A673 (cell line): ENCODE measurements around the gene THBS3. TPM values are rescaled to one million over a fixed set of nuclear protein-coding genes. Genes with fewer than 3 reads are reported as not detected.
"Not testable (repeated sequence)": the region's sequence is repeated elsewhere in the genome, so short reads cannot be mapped to it uniquely, and the experiment has no call there.

Experiments used
- BruUV-seq: library from RNA; stranded (reverse); fragments of 400-500 nt; replicated peaks from 2 replicates; lab custom pipeline; 2021; lab: Mats Ljungman, UMichigan
- CTCF ChIA-PET: fragments of 300-600 bp; sonication (Branson Sonifier 250); formaldehyde crosslinking; loops from one replicate; lab custom pipeline; 2022; ENCODE audit warnings: antibody characterized with exemption; lab: Charles Lee
- POLR2A ChIA-PET: fragments of 300-600 bp; sonication (Branson Sonifier 250); formaldehyde crosslinking; loops from one replicate; lab custom pipeline; 2022; ENCODE audit warnings: antibody characterized with exemption; ENCODE audit not compliant: low non-redundant PET; lab: Charles Lee
- DNase-seq: peaks from one replicate; pipeline ENCODE4 v3.0.0-alpha.2; 2015; ENCODE audit warnings: low spot score
- H3K27ac ChIP-seq: fragments of 200-600 bp; sonication (generic); 2 replicates; pipeline ENCODE4 v1.5.1; 2016; ENCODE audit warnings: mixed run types, low read depth, mild to moderate bottlenecking, mixed read lengths, antibody characterized with exemption, low read length; ENCODE audit not compliant: poor library complexity, severe bottlenecking
- H3K27me3 ChIP-seq: fragments of 200-600 bp; sonication (generic); replicated peaks from 2 replicates; pipeline ENCODE4 v1.6.1; 2017; ENCODE audit warnings: mixed run types, low read depth, mild to moderate bottlenecking, mixed read lengths, antibody characterized with exemption, low read length; ENCODE audit not compliant: insufficient read depth, poor library complexity
- H3K36me3 ChIP-seq: fragments of 200-600 bp; sonication (generic); 2 replicates; pipeline ENCODE4 v1.6.1; 2016; ENCODE audit warnings: mixed run types, mild to moderate bottlenecking, mixed read lengths, antibody characterized with exemption, low read length; ENCODE audit not compliant: insufficient read depth, poor library complexity, severe bottlenecking
- H3K4me1 ChIP-seq: fragments of 200-600 bp; sonication (generic); 2 replicates; pipeline ENCODE4 v1.6.1; 2017; ENCODE audit warnings: mixed run types, mild to moderate bottlenecking, mixed read lengths, antibody characterized with exemption, low read length; ENCODE audit not compliant: insufficient read depth, poor library complexity, severe bottlenecking
- H3K4me3 ChIP-seq: fragments of 200-600 bp; sonication (generic); 2 replicates; pipeline ENCODE4 v1.5.1; 2016; ENCODE audit warnings: low read depth, mixed run types, mild to moderate bottlenecking, mixed read lengths, low read length; ENCODE audit not compliant: poor library complexity, severe bottlenecking
- H3K9me3 ChIP-seq: fragments of 200-600 bp; sonication (generic); 2 replicates; pipeline ENCODE4 v1.6.1; 2016; ENCODE audit warnings: mixed run types, low read depth, mild to moderate bottlenecking, mixed read lengths, antibody characterized with exemption, low read length; ENCODE audit not compliant: poor library complexity, severe bottlenecking
- CTCF ChIP-seq: fragments of 300-800, 200-600 bp; sonication (generic); conservative IDR thresholded peaks from 2 replicates; pipeline ENCODE4 v1.5.1; 2017; ENCODE audit warnings: low read depth, mild to moderate bottlenecking, antibody characterized with exemption, low read length, moderate library complexity, mixed read lengths
- EZH2 ChIP-seq: fragments of 200-600 bp; sonication (generic); IDR thresholded peaks from 2 replicates; pipeline ENCODE4 v1.6.1; 2017; ENCODE audit warnings: borderline replicate concordance, low read depth, mild to moderate bottlenecking, mixed read lengths, antibody characterized with exemption, low read length; ENCODE audit not compliant: poor library complexity, severe bottlenecking
- intact Hi-C: fragments of 100-400 bp; cut with micrococcal nuclease; formaldehyde crosslinking; loops from one replicate; pipeline ENCODE4 v1.10.0; 2022; ENCODE audit not compliant: unreplicated experiment
- total RNA-seq: library from RNA; stranded (reverse); gene quantifications from 2 replicates; pipeline ENCODE4 v1.2.3, GENCODE V29; 2021

The THBS3 gene
- total RNA-seq, 1 experiment from 2014 or later, result 23.2 TPM

- H3K9me3 ChIP-seq, result no peaks in the 10 kb centered on the region
- CTCF ChIA-PET, result no interaction called here
- no TSS peak for BruUV-seq
- DNase-seq, result peak; percentile 83
- H3K36me3 ChIP-seq, result no peaks in the 10 kb centered on the region
- POLR2A ChIA-PET, result no interaction called here
- H3K4me1 ChIP-seq, result peaks cover 6% of the 10 kb centered on the region
- H3K27ac ChIP-seq, result no peak overlapping the region
- no peak overlapping the region for H3K4me3 ChIP-seq
- intact Hi-C loops, result no loop called here
- H3K27me3 ChIP-seq, result no peaks in the 10 kb centered on the region
- no peak for TF ChIP-seq CTCF
- TF ChIP-seq EZH2, result no peak
Observed at GRCh38 chr1:155218854-155219591, 11.3 kb upstream of the THBS3 start.

GRCh38 chr1:155214702-155215101 is 7.0 kb upstream of the THBS3 start:
- DNase-seq, H3K9me3 ChIP-seq, H3K36me3 ChIP-seq, BruUV-seq, H3K4me3 ChIP-seq, CTCF ChIA-PET, H3K27ac ChIP-seq, intact Hi-C loops, H3K27me3 ChIP-seq, H3K4me1 ChIP-seq, POLR2A ChIA-PET: not testable (repeated sequence)

GRCh38 chr1:155212051-155212440 is 4.3 kb upstream of the THBS3 start:
- POLR2A ChIA-PET, DNase-seq: not testable (repeated sequence)

GRCh38 chr1:155211381-155212050 is 3.8 kb upstream of the THBS3 start:
- intact Hi-C loops, H3K4me3 ChIP-seq, H3K27ac ChIP-seq, DNase-seq, CTCF ChIA-PET, BruUV-seq, H3K36me3 ChIP-seq, H3K27me3 ChIP-seq, H3K9me3 ChIP-seq, POLR2A ChIA-PET: not testable (repeated sequence)
- peaks cover 16% of the 10 kb centered on the region for H3K4me1 ChIP-seq

More at GRCh38 chr1:155212051-155212440, 4.3 kb upstream of the THBS3 start:
- H3K27me3 ChIP-seq, H3K36me3 ChIP-seq, BruUV-seq, H3K27ac ChIP-seq, H3K4me3 ChIP-seq, CTCF ChIA-PET, intact Hi-C loops, H3K9me3 ChIP-seq: not testable (repeated sequence)
- H3K4me1 ChIP-seq, result peaks cover 15% of the 10 kb centered on the region
